Ishikawa (cell line): ENCODE data around the gene RAP1GAP.

Experiments used
- CEBPB ChIP-seq: IDR thresholded peaks from 2 replicates; pipeline ENCODE4 v1.6.1; 2012
- CREB1 ChIP-seq: IDR thresholded peaks from 2 replicates; pipeline ENCODE4 v1.6.1; 2012; ENCODE audit warnings: low read depth
- EGR1 ChIP-seq: IDR thresholded peaks from 2 replicates; pipeline ENCODE4 v1.6.1; 2012
- EP300 ChIP-seq: IDR thresholded peaks from 2 replicates; pipeline ENCODE4 v1.6.1; 2012; ENCODE audit warnings: borderline replicate concordance
- MAX ChIP-seq: IDR thresholded peaks from 2 replicates; pipeline ENCODE4 v1.6.1; 2012
- RAD21 ChIP-seq: IDR thresholded peaks from 2 replicates; pipeline ENCODE4 v1.6.1; 2012; ENCODE audit warnings: low read depth
- REST ChIP-seq: IDR thresholded peaks from 2 replicates; pipeline ENCODE4 v1.6.1; 2012; ENCODE audit warnings: low read depth, mild to moderate bottlenecking
- TAF1 ChIP-seq: IDR thresholded peaks from 2 replicates; pipeline ENCODE4 v1.6.1; 2012; ENCODE audit warnings: low read depth, mild to moderate bottlenecking
- TCF12 ChIP-seq: IDR thresholded peaks from 2 replicates; pipeline ENCODE4 v1.6.1; 2012; ENCODE audit warnings: low read depth
- USF1 ChIP-seq: IDR thresholded peaks from 2 replicates; pipeline ENCODE4 v1.6.1; 2012
- YY1 ChIP-seq: IDR thresholded peaks from 2 replicates; pipeline ENCODE4 v1.6.1; 2012; ENCODE audit warnings: low read depth

- TF ChIP-seq TAF1 (no peak), TCF12 (no peak), REST (no peak), CEBPB (no peak), EP300 (no peak), RAD21 (no peak), YY1 (no peak), USF1 (no peak), EGR1 (no peak), CREB1 (no peak), MAX (no peak)
Observed at GRCh38 chr1:21589618-21590017, 79.5 kb downstream of the RAP1GAP start.
